ENCODE measurements around the gene PEMT.

GRCh38 chr17:17532991-17533390 is 58.5 kb downstream of the PEMT start:
- no peak for TF ChIP-seq EZH2 (IDR thresholded peaks at IDR 0.05; ENCODE audit: borderline replicate concordance, low read length)
- no peak for TF ChIP-seq CTCF (IDR thresholded peaks at IDR 0.05; ENCODE audit: low read length)
